ENCODE data around the gene TSPAN18.

Gene TSPAN18

DNA sequence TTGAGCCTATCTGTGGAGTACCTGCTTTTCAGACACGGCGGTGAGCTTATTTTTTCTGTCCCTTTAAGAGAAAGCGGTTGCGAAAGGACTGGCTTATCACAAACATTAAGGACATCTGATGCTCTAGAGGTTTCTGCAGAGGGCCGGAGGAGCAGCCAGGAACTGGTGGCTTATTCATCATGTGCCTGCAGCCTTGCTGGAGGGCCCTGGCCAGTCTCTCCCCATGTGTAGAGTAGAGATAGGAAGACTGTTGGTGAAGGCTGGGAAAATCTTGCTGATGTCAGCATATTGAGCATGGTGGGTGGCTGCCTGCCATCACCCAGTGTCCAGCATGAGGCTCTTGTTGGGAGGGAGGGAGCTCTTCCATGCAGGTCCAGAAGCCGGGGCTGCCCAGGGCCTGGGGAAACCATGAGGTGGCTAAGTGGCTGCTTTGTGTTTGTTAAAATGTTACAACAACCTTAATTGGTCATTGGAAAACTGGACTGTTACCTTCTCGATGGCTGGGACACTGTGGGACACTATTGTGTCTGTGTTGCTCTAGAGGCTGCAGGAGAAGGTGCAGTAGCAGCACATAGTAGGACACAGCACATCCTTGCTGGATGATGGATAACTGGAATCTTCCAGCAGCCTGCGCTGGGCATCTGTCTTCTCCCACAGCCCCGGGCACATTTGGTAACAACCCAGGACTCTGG lies 54.3 kb downstream of the TSPAN18 start:
- DNase-seq, result no peak

GRCh38 chr11:44781655-44782054 lies 54.9 kb downstream of the TSPAN18 start:
- no peak for DNase-seq

GRCh38 chr11:44782478-44782877 lies 55.7 kb downstream of the TSPAN18 start:
- DNase-seq, result no peak

- DNase-seq, result no peak
Measured at GRCh38 chr11:44784436-44784760, 57.6 kb downstream of the TSPAN18 start.

GRCh38 chr11:44784851-44785250 lies 58.1 kb downstream of the TSPAN18 start:
- no peak for DNase-seq

GRCh38 chr11:44785856-44786607 lies 59.3 kb downstream of the TSPAN18 start:
- no peak for DNase-seq

GRCh38 chr11:44787070-44787469 lies 60.3 kb downstream of the TSPAN18 start:
- no peak for DNase-seq

GRCh38 chr11:44787981-44788380 lies 61.2 kb downstream of the TSPAN18 start:
- DNase-seq, result no peak

DNA sequence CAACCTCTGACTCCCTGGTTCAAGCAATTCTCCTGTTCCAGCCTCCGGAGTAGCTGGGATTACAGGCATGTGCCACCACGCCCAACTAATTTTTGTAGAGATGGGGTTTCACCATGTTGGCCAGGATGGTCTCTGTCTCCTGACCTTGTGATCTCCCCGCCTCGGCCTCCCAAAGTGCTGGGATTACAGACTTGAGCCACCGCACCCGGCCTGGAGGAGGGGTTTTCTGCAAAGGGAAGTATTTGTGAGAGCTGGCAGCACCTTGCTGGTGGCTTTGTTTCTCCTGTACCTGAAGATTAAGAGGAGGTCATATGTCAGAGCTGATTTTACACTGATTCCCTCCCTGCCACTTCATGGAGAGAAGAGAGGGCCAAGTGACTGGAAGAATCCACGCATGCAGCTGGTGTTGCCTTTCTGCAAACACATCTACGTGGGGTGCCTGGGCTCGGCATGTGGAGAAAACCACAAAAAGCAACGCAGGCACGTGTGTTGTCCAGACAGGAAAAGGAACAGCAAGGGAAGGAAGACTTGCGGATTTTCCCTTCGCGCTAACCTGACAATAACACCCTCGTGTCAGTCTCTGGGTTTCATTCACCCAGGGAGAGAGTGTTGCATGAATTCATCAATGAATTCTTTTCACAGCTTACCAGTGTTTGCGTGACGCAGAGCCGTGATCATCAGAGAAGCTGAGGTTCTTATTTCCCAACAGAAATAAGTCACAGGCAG lies 61.9 kb downstream of the TSPAN18 start:
- no peak for DNase-seq

DNA sequence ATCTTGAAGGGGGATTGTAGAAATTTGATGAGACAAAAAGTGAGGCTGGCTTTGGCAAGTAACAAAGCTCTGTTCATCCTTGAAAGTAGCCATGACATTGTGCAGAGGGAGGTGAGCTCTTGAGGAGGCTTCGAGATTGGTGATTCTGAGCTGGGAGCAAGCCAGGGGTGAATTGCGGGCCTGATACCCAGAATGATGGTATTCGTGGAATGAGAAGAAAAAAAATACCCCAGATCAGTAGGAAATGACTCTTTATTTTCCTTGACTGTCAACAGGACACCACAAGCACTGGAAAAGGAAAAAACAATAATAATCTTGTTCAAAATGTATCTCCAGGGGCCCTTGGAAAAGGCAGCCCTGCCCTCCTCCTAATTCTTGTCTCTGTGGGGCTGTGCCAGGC lies 62.7 kb downstream of the TSPAN18 start:
- DNase-seq, result no peak

- DNase-seq, result no peak
Measured at GRCh38 chr11:44790211-44790610, 63.4 kb downstream of the TSPAN18 start.

DNA sequence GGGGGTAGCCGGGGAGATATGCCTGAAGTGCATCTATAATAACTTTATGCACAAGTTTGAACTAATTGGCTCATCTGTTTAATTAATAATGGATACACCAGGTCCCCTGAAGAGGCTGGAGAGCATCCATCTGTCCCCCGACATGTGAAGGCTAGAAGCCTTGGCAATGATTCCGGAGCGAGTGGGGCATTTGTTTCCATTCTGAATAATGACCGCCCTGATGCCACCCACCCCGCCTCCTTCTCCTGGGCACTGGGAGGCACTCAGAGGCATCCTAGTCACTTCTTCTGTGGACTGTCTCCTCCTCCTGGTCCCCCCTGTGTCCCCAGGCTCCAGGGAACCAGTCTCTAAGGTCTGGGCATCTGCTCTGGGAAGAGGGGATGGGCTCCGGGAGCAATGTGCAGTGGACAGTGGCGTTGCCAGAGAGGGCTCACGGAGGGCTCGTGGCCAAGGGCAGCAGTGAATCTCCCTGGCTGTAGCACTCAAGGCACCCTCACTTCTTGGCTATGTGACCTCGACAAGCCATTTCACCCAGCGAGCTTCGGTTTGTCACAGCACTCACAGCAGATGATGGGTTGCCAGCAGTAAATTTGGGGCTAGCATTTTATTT lies 64.7 kb downstream of the TSPAN18 start:
- no peak for DNase-seq

- no peak for DNase-seq
Measured at GRCh38 chr11:44792171-44792570, 65.4 kb downstream of the TSPAN18 start.

DNA sequence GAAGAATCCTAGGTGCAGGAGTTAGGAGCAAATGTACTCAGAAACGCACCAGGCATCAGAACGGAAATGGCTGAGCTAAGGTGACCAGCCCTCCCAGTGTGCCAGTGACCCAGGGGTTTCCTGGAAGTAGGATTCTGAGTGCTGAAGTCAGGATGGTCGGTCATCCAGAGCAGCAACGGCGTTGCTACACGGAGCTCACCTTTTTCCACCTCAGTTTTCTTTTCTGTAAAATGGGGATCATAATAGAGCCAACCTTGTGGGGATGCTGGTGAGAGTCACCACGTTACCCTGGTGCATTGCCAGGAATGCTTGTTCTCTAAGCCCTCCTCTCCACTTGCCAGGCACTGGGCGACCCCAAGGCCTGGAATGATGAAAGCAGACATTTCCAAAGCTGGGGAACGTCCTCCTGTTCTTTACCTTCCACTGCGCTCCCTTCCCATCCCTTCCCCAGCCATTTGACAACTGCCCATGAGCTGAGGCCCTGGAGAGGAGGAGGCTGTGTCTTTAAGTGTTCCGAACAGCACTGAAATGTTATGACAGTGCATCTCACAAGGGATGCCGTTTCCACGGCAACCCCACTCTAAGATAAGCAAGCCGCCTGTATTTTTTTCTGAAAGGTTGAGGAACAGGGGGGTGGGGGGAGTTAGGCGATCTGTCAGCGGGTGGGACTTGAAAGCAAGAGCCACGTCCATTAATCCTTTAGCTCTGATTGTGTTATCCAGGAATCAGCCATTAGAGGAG lies 66.8 kb downstream of the TSPAN18 start:
- DNase-seq, result no peak

DNA sequence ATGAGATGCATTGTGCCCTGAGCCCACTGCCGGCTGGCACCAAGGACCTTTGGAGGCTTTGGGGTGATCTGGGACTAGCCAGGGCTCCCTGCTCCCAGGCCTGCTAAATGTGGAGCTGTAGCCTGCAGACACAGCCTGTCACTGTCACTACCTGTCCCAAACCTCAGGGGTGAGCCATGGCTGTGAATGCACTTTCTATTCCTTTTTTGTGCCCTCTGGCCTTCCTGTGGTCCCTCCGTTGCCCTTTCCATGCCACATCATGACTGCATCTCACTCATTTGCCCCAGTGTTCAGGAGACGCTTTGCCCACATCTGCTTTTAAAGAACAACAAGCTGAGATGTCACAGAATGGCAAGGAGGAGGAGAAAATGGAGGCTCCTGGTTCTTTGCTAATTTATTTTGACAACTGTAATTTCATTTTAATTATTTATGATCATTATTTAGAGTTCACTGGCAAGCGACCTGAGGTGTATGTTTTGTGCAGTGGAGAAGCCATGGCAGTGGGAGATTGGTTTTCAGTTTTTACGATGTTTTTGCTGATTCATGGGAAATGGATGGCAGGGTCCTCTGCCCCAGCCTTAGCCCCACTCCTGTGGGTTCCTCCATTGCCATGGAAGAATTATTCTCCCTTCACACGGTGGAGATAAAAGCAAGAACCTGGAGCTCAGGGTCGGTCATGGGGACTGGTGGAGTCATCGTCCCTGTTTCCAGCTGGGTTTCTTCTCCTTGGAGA lies 69.2 kb downstream of the TSPAN18 start:
- no peak for DNase-seq

GRCh38 chr11:44797051-44797450 lies 70.3 kb downstream of the TSPAN18 start:
- DNase-seq, result no peak

DNA sequence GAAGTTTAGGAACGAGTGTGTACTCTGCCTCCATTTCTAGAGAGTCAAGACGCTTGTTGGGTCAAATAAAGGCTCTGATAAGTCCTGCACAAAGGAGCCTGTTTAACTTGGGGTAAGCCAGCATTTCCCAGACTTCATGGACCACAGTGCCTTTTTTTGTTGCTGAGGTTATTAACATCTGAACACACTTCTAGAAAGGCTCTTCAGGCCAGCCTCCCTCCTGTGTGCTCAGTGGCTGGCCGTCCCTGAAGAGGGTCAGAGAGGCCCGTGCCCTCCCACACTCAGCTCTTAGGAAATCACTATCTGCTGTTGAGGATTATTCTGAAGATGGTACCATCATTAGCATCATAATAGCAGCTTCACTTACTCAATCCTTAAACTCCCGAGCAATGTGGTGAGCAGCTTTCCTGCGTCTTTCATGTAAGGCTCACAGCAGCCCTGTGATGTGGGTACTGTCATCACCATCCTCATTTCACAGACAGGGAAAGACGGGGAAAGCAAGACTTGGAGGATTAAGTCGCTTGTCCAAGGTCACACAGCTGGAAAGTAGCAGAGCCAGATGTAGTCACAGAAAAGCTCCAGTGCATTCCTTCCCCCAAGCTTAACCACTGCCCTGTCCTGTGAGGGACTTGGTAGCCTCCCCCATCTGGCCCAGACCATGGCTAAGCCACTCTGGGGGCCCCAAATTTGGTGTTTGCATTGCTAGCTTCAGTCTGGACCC lies 71.3 kb downstream of the TSPAN18 start:
- no peak for DNase-seq

- DNase-seq, result no peak
Measured at GRCh38 chr11:44798607-44798972, 71.8 kb downstream of the TSPAN18 start.

DNA sequence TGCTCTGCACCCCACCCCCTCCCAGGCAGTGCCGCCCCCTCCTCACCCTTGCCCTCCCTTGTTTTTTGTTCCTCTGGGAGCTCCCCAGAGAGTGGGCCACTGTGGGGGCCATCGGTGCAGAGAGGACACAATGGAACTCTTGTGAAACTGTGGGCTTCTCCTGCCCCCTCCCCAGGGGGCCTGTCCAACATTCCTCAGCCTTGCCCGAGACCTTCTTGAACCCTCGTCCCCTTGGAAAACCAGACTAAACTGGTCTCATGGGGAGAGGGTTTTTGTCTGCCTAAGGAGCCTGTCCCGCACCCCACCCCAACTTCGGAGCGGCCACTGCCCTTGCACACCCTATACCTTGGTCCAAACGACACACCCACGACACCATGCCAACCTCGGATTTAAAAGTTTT lies 72.2 kb downstream of the TSPAN18 start:
- DNase-seq, result no peak

DNA sequence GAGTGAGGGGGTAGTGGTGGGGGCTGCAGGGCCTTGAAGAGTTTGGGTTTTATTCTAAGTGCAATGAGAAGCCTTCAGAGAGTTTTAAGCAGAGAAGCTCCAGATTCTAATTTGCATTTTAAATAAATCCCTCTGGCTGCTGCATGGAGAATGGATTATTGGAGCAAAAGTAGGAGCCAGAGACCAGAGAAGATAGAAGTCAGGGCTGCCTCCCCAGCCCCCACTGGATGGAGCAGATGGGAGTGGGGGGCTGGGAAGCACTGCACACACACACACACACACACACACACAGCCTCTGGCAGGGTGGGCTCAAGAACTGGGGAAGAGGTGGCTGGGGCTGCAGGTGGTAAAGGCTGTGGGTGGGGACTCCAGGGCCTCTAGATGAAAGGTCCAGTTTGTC lies 75.6 kb downstream of the TSPAN18 start:
- no peak for DNase-seq

DNA sequence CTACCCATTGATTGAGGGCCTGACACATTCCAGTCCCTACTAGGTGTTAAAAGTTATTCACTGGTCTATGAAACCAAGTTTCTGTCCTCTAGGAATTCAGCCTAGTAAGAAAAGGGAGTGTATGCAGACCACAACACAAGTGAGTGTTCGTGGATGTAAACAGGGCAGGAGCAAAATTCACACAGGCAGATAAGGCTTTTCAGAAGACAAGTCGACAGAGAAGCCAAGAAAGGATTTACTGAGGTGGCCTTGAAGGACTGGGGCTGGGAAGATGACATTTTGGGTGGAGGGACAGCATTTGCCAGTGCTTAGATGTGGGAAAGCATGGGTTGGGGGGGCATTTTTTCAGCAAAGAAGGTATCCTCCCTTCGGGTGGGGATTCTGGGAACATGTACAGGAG lies 76.2 kb downstream of the TSPAN18 start:
- no peak for DNase-seq
